ENCODE measurements around the gene KCNN3.

DNA sequence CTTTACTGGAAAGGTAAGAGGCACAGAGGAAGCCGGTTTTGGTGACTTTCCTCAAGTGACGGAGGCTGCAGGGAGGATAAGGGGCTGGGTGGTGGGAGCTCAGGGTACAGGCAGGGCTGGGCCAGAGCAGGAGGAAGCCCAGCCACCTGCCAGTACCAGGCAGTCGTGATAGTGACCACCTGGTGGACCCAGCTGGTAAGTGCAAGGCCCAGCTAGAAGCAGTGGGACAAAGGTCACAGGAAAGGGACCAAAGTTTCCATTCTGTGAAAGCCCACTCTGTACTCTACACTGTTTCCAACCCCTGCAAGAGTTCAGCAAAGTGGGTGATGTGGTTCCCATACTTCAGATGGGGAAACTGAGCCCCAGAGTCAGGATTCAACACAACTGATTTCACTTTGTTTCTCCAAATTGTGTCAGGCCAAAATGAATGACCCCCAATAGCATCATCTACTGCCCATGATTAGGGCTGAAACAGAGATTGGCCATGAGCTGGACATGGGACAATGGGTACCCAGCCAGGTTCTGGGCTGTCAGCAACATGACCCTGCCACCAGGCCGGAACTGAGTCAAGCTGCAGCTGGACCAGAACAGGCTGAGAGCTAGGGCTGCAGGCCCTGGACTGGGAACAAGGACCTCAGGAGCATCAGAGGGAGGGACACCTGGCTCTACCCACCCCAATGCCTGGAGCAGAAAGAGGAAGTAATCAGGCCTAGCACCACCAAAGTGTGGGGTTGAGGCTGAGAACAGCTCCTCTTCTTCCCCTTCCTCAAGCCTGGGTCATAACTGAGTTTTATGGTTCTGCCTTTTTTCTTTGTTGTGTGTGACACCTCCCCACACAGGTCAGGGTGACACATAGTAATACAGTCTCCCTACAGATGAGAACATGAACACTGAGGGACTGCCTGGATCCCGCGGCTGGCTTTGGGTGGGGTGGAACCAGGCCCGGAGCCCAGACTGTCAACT lies 50.2 kb downstream of the KCNN3 start:
- TF ChIP-seq CTCF (conservative IDR thresholded peaks at IDR 0.05; ENCODE audit: low read depth, low read length) = peak; percentile 66
- no peak for TF ChIP-seq EZH2phosphoT487 (IDR thresholded peaks at IDR 0.05; ENCODE audit: borderline replicate concordance, low read length)
